AG10803 (cell line): ENCODE results near the gene USP40.

Experiments used
- DNase-seq: peaks from one replicate; pipeline ENCODE4 v3.0.0; 2010; ENCODE audit warnings: low read depth
- H3K4me3 ChIP-seq: 2 replicates; pipeline ENCODE4 v1.5.1; 2011; ENCODE audit warnings: mild to moderate bottlenecking, low read length, control low read depth
- TF ChIP-seq, protein P1 (sequence below): conservative IDR thresholded peaks from 2 replicates; pipeline ENCODE4 v1.5.1; 2011; ENCODE audit warnings: mild to moderate bottlenecking, low read length, control low read depth, inconsistent platforms

Gene USP40

DNA sequence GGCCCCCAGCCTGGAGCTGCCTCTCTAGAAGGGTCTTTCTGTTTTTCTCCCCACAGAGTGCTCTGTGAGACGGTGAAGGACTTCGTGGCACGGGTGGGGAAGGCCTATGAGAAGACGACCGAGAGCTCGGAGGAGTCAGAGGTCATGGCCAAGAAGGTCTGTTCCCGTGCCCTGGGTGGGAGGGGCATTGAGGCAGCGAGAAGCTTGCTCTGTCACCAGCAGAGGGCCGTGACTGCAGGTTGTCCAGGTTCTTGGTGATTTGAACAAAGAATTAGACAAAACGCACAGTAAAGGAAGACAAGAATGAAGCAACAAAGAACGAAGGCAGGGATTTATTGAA is 118.4 kb downstream of the USP40 start:
- TF ChIP-seq, protein P1, sequence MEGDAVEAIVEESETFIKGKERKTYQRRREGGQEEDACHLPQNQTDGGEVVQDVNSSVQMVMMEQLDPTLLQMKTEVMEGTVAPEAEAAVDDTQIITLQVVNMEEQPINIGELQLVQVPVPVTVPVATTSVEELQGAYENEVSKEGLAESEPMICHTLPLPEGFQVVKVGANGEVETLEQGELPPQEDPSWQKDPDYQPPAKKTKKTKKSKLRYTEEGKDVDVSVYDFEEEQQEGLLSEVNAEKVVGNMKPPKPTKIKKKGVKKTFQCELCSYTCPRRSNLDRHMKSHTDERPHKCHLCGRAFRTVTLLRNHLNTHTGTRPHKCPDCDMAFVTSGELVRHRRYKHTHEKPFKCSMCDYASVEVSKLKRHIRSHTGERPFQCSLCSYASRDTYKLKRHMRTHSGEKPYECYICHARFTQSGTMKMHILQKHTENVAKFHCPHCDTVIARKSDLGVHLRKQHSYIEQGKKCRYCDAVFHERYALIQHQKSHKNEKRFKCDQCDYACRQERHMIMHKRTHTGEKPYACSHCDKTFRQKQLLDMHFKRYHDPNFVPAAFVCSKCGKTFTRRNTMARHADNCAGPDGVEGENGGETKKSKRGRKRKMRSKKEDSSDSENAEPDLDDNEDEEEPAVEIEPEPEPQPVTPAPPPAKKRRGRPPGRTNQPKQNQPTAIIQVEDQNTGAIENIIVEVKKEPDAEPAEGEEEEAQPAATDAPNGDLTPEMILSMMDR, result 0 out of 2 replicates have a peak, but pooled peaks have one; percentile 3
- no peak overlapping the region for H3K4me3 ChIP-seq
- DNase-seq, result no peak

DNA sequence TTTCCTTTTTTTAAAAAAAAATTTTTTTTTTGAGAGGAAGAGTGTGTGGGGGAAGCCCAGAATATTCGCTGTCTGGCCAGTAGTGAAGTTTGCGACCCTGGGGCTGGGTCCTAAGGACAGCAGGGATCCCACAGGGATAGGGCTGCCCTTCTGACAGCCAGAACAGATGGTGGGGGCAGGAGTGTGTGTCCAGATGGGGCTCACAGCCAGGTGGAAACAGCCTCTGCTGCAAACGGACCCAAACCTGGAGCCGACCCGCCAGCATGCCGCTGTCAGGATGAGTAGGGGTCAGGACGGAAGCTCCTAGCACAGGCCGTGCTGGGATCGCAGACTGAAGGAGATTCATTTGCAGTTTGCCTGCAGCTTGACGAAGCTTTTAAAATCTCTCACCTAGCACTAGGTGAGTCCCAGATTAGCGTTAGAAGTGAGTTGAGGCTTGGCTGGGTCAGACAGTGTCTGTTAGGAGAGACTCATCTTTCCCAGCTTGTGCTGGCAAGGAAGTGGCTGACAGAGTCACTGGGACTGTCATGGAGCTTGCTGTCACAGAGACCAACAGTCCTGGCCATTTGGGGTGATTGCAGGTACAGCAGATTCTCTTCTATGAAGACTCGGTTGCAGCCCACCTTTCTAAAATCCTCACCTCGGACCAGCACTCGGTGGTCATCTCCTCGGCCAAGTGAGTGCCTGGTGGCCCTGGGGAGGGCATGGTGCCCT is 118.9 kb downstream of the USP40 start:
- TF ChIP-seq, protein P1, result no peak
- DNase-seq, result no peak

DNA sequence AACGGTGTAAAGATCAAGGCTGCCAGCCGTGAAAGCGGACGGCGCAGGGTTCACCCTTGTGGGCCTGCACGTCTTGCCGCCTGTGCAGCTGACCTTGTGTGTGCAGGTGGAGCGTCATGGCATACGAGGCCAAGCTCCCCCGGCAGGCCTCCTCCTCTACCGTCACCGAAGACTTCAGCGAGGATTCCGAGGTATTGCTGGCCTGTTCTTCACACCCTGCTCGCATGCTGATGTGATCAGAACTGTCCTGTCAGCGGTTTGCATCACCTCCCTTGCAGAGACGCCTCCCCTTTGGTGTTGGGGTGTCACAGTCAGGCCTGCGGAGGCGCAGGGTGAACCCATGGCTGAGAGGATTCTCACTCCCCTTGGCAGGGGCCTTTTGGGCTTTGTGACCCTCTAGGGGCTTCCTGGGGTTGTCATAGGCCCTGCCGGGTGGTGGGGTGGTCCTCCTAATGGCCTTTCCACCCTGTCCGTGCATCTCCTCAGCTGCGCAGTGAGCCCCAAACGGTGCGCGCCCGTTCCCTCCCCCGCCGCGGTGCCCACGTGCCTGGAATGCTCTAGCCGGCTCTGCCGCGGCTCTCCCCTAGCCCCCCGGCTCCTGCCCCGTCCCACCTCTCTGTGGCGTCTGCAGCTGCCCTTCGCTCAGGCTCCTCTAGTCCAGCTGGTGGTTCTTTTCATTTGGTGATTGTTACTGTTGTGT is 119.8 kb downstream of the USP40 start:
- no peak for DNase-seq
- H3K4me3 ChIP-seq, result no peak overlapping the region
- TF ChIP-seq, protein P1, result no peak

More for the DNA sequence above, 118.9 kb downstream of the USP40 start:
- no peak overlapping the region for H3K4me3 ChIP-seq

DNA sequence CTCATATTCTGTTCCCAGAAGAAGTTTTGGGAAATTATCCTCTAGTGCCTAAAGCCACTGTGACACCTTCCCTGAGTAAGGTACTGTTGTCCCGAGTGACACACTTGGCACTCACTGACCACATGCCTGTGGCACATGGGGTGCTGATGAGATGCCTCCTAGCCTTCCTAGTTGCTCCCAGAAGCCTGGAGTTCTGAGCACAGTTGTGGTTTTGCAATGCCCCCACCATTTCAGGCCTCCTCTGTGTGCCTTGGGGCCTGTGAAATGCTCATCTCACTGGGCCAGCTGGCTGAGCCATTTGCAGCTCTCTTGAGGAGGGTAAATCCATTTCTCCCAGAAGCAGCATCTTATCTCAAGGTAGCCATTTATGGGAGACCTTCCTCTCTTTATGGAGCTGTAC is 120.5 kb downstream of the USP40 start:
- DNase-seq, result peak; percentile 4

DNA sequence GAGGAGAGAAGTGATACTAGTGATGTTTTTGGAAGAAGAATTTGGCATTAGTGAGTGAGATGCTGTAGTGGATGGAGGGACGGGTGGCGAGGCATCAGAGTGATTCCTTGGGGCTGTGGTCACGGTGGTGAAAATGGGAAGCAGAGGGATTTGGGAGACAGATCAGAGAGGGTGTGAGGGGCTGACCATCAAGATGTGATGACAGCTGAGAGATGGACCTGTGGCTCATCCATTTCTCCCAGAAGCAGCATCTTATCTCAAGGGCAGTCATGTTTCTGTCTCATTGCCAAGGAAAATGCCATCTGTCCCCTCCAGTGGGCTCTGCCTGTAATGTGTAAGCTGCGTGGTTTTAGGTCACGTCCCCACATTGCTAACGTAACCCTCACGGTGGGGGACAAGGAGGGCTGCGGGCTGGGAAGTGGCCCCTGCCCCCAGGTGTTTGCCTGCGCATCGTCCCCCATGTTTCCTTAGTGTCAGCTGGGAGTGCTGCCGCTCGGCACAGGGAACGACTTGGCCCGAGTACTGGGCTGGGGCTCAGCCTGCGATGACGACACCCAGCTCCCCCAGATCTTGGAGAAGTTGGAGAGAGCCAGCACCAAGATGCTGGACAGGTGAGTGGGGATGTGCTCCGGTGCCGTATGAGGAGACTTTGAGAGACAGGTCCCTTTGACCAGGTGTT is 121.3 kb downstream of the USP40 start:
- TF ChIP-seq, protein P1, result no peak
- DNase-seq, result no peak
- H3K4me3 ChIP-seq, result no peak overlapping the region

More for the DNA sequence above, 120.5 kb downstream of the USP40 start:
- no peak overlapping the region for H3K4me3 ChIP-seq
- TF ChIP-seq, protein P1, result no peak

DNA sequence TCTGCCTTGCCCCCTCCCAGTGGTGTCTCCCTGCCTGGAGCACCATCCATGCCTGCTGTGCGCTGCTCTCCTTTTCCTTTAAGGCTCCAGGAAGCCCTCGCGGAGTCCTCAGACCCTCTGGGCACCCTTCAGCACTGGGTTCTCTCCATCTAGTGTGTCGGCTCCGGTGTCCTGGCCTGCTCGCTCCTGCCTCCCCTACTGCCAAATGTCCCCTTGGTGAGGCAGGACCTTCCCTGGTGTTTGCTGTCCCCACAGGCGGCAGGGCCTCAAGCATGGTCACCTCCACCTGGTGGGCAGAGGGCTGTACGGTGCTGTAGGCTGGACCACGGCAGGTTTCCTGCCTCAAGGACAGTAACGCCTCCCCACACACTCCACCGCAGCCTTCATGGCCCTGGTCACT is 122.1 kb downstream of the USP40 start:
- TF ChIP-seq, protein P1, result no peak
- no peak overlapping the region for H3K4me3 ChIP-seq
- no peak for DNase-seq
